HEK293 (cell line): Measurements from ENCODE around the gene PEX6.

Source experiments
- CTCF ChIA-PET: fragments of 350-600 bp; formaldehyde crosslinking; extraction: SDS; loops from one replicate; lab custom pipeline; 2021; ENCODE audit warnings: antibody characterized with exemption; lab: Yijun Ruan, JAX
- POLR2A ChIA-PET: fragments of 300-600 bp; formaldehyde crosslinking; extraction: SDS; loops from one replicate; lab custom pipeline; 2020; ENCODE audit warnings: antibody characterized with exemption, inconsistent platforms; lab: Yijun Ruan, JAX
- H3K27ac ChIP-seq: fragments of 200-500 bp; sonication (Bioruptor generic); 2 replicates; pipeline ENCODE4 v1.5.1; 2014; ENCODE audit warnings: low read depth, low read length, control low read depth, inconsistent platforms; ENCODE audit errors: extremely low read depth
- H3K36me3 ChIP-seq, 2 experiments: fragments of 200-500 bp in 1 of 2; sonication (Bioruptor generic) in 1 of 2; 1 replicate in 1 of 2; 2 replicates in 1 of 2; pipeline ENCODE4 v1.5.1; 2014 to 2017; ENCODE audit warnings: inconsistent platforms in 2 of 2, low read length in 2 of 2; ENCODE audit not compliant: control insufficient read depth in 2 of 2, insufficient read depth in 1 of 2
- H3K4me1 ChIP-seq: fragments of 200-500 bp; sonication (Bioruptor generic); 2 replicates; pipeline ENCODE4 v1.5.1; 2014; ENCODE audit warnings: mild to moderate bottlenecking, low read length, inconsistent platforms; ENCODE audit not compliant: control insufficient read depth, insufficient read depth
- H3K4me3 ChIP-seq: 2 replicates; pipeline ENCODE4 v1.5.1; 2011; ENCODE audit warnings: low read depth, mild to moderate bottlenecking, control low read depth, low read length, moderate library complexity
- H3K9me3 ChIP-seq: fragments of 200-500 bp; sonication (Bioruptor generic); 2 replicates; pipeline ENCODE4 v1.5.1; 2014; ENCODE audit warnings: low read depth, low read length, inconsistent platforms; ENCODE audit not compliant: control insufficient read depth, insufficient read depth
- KLF10 ChIP-seq: fragments of 450-650 bp; IDR thresholded peaks from 2 replicates; pipeline ENCODE4 v1.5.1; 2018; ENCODE audit warnings: missing biosample characterization, mild to moderate bottlenecking, missing genetic modification characterization
- KLF16 ChIP-seq: fragments of 450-650 bp; formaldehyde crosslinking; IDR thresholded peaks from 2 replicates; pipeline ENCODE4 v1.5.1; 2017; ENCODE audit warnings: missing biosample characterization, missing genetic modification characterization
- OVOL3 ChIP-seq: fragments of 450-650 bp; formaldehyde crosslinking; IDR thresholded peaks from 2 replicates; pipeline ENCODE4 v1.5.1; 2016; ENCODE audit warnings: missing biosample characterization, missing genetic modification characterization
- RBAK ChIP-seq: fragments of 450-650 bp; formaldehyde crosslinking; IDR thresholded peaks from 2 replicates; pipeline ENCODE4 v1.5.1; 2016; ENCODE audit warnings: missing biosample characterization, missing genetic modification characterization
- ZBTB48 ChIP-seq: fragments of 450-650 bp; formaldehyde crosslinking; IDR thresholded peaks from 2 replicates; pipeline ENCODE4 v1.5.1; 2016; ENCODE audit warnings: missing biosample characterization, missing genetic modification characterization
- ZBTB7A ChIP-seq: fragments of 450-650 bp; formaldehyde crosslinking; IDR thresholded peaks from 2 replicates; pipeline ENCODE4 v1.5.1; 2016; ENCODE audit warnings: low read depth, missing biosample characterization, missing genetic modification characterization
- ZFP69B ChIP-seq: fragments of 450-650 bp; formaldehyde crosslinking; IDR thresholded peaks from 2 replicates; pipeline ENCODE4 v1.5.1; 2016; ENCODE audit warnings: missing biosample characterization, missing genetic modification characterization
- ZNF10 ChIP-seq: fragments of 450-650 bp; formaldehyde crosslinking; IDR thresholded peaks from 2 replicates; pipeline ENCODE4 v1.5.1; 2017; ENCODE audit warnings: missing biosample characterization, missing genetic modification characterization
- ZNF140 ChIP-seq: fragments of 450-650 bp; formaldehyde crosslinking; IDR thresholded peaks from 2 replicates; pipeline ENCODE4 v1.5.1; 2016; ENCODE audit warnings: missing biosample characterization, missing genetic modification characterization
- ZNF274 ChIP-seq, 2 experiments: fragments of 200-500 bp in 1 of 2; fragments of 450-650 bp in 1 of 2; sonication (Bioruptor generic) in 1 of 2; formaldehyde crosslinking in 1 of 2; IDR thresholded peaks; 2 replicates each; pipeline versions ENCODE4 v1.5.1 to v1.6.1; 2014 to 2016; ENCODE audit warnings: borderline replicate concordance in 1 of 2, inconsistent platforms in 1 of 2, low read length in 1 of 2, missing biosample characterization in 1 of 2, missing genetic modification characterization in 1 of 2
- ZNF292 ChIP-seq: fragments of 450-650 bp; formaldehyde crosslinking; IDR thresholded peaks from 2 replicates; pipeline ENCODE4 v1.5.1; 2016; ENCODE audit warnings: low read depth, missing biosample characterization, missing genetic modification characterization, borderline replicate concordance
- ZNF311 ChIP-seq: fragments of 450-650 bp; formaldehyde crosslinking; IDR thresholded peaks from 2 replicates; pipeline ENCODE4 v1.5.1; 2017; ENCODE audit warnings: missing biosample characterization, missing genetic modification characterization, borderline replicate concordance
- ZNF37A ChIP-seq: fragments of 450-650 bp; IDR thresholded peaks from 2 replicates; pipeline ENCODE4 v1.5.1; 2018; ENCODE audit warnings: missing biosample characterization, missing genetic modification characterization
- ZNF501 ChIP-seq: fragments of 450-650 bp; formaldehyde crosslinking; IDR thresholded peaks from 2 replicates; pipeline ENCODE4 v1.5.1; 2016; ENCODE audit warnings: missing biosample characterization, missing genetic modification characterization
- ZNF549 ChIP-seq: fragments of 450-650 bp; IDR thresholded peaks from 2 replicates; pipeline ENCODE4 v1.5.1; 2018; ENCODE audit warnings: missing biosample characterization, missing genetic modification characterization, mild to moderate bottlenecking, inconsistent platforms, moderate library complexity
- ZNF596 ChIP-seq: fragments of 450-650 bp; IDR thresholded peaks from 2 replicates; pipeline ENCODE4 v1.5.0; 2018; ENCODE audit warnings: missing biosample characterization, mild to moderate bottlenecking, missing genetic modification characterization, moderate library complexity
- ZNF701 ChIP-seq: fragments of 450-650 bp; formaldehyde crosslinking; IDR thresholded peaks from 2 replicates; pipeline ENCODE4 v1.5.1; 2016; ENCODE audit warnings: missing biosample characterization, missing genetic modification characterization
- ZNF776 ChIP-seq: fragments of 450-650 bp; formaldehyde crosslinking; IDR thresholded peaks from 2 replicates; pipeline ENCODE4 v1.5.0; 2017; ENCODE audit warnings: missing biosample characterization, missing genetic modification characterization, borderline replicate concordance
- ZNF791 ChIP-seq: fragments of 450-650 bp; formaldehyde crosslinking; IDR thresholded peaks from 2 replicates; pipeline ENCODE4 v1.5.1; 2016; ENCODE audit warnings: missing biosample characterization, missing genetic modification characterization
- TF ChIP-seq, protein P1 (sequence below): fragments of 450-650 bp; formaldehyde crosslinking; IDR thresholded peaks from 2 replicates; pipeline ENCODE4 v1.5.1; 2016; ENCODE audit warnings: missing biosample characterization, missing genetic modification characterization
- TF ChIP-seq, protein P2 (sequence below): fragments of 450-650 bp; formaldehyde crosslinking; IDR thresholded peaks from 2 replicates; pipeline ENCODE4 v1.5.1; 2016; ENCODE audit warnings: missing biosample characterization, missing genetic modification characterization, borderline replicate concordance
- TF ChIP-seq, protein P3 (sequence below): fragments of 450-650 bp; formaldehyde crosslinking; IDR thresholded peaks from 2 replicates; pipeline ENCODE4 v1.5.1; 2016; ENCODE audit warnings: missing biosample characterization, missing genetic modification characterization, low read depth
- TF ChIP-seq, protein P4 (sequence below): fragments of 450-650 bp; formaldehyde crosslinking; IDR thresholded peaks from 2 replicates; pipeline ENCODE4 v1.5.1; 2016; ENCODE audit warnings: missing biosample characterization, missing genetic modification characterization

PEX6 gene

DNA sequence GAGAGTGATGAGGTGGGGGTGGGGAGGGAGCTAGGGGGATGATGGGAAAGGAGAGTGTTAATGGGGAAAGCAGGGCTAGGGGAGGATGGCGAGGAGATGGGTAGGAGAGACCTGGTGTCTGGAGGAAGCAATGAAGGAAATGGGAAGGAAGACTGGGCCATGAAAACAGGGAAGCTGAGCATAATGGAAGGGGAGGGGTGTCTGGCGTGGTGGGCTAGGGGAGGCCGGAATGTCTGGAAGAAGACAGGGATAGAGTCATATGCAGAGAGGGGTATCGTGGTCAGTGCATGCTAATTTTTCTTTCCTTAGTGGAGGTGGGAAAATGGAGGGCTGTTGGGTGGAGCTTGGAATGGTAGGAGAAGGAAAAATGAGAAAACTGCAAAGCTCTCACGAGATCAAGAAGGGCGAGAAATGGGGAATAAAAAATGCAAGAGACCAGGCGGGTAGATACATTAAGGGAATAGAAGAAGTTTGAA, 35.5 kb upstream of the PEX6 start (continued):
- TF ChIP-seq, protein P1, sequence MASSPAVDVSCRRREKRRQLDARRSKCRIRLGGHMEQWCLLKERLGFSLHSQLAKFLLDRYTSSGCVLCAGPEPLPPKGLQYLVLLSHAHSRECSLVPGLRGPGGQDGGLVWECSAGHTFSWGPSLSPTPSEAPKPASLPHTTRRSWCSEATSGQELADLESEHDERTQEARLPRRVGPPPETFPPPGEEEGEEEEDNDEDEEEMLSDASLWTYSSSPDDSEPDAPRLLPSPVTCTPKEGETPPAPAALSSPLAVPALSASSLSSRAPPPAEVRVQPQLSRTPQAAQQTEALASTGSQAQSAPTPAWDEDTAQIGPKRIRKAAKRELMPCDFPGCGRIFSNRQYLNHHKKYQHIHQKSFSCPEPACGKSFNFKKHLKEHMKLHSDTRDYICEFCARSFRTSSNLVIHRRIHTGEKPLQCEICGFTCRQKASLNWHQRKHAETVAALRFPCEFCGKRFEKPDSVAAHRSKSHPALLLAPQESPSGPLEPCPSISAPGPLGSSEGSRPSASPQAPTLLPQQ (tag by site-specific recombination), result peak; percentile 80
- TF ChIP-seq ZFP69B (tag by site-specific recombination) (peak; percentile 71; the same call in 1 of the 2 replicates), KLF16 (tag by site-specific recombination) (peak; percentile 32; the same call in 1 of the 2 replicates), ZNF292 (no peak), ZBTB48 (tag by site-specific recombination) (peak; percentile 79), ZNF776 (tag by site-specific recombination) (no peak), ZNF549 (no peak), ZNF701 (tag by site-specific recombination) (no peak)
- TF ChIP-seq, protein P2, sequence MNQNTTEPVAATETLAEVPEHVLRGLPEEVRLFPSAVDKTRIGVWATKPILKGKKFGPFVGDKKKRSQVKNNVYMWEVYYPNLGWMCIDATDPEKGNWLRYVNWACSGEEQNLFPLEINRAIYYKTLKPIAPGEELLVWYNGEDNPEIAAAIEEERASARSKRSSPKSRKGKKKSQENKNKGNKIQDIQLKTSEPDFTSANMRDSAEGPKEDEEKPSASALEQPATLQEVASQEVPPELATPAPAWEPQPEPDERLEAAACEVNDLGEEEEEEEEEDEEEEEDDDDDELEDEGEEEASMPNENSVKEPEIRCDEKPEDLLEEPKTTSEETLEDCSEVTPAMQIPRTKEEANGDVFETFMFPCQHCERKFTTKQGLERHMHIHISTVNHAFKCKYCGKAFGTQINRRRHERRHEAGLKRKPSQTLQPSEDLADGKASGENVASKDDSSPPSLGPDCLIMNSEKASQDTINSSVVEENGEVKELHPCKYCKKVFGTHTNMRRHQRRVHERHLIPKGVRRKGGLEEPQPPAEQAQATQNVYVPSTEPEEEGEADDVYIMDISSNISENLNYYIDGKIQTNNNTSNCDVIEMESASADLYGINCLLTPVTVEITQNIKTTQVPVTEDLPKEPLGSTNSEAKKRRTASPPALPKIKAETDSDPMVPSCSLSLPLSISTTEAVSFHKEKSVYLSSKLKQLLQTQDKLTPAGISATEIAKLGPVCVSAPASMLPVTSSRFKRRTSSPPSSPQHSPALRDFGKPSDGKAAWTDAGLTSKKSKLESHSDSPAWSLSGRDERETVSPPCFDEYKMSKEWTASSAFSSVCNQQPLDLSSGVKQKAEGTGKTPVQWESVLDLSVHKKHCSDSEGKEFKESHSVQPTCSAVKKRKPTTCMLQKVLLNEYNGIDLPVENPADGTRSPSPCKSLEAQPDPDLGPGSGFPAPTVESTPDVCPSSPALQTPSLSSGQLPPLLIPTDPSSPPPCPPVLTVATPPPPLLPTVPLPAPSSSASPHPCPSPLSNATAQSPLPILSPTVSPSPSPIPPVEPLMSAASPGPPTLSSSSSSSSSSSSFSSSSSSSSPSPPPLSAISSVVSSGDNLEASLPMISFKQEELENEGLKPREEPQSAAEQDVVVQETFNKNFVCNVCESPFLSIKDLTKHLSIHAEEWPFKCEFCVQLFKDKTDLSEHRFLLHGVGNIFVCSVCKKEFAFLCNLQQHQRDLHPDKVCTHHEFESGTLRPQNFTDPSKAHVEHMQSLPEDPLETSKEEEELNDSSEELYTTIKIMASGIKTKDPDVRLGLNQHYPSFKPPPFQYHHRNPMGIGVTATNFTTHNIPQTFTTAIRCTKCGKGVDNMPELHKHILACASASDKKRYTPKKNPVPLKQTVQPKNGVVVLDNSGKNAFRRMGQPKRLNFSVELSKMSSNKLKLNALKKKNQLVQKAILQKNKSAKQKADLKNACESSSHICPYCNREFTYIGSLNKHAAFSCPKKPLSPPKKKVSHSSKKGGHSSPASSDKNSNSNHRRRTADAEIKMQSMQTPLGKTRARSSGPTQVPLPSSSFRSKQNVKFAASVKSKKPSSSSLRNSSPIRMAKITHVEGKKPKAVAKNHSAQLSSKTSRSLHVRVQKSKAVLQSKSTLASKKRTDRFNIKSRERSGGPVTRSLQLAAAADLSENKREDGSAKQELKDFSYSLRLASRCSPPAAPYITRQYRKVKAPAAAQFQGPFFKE (tag by site-specific recombination), result no peak
- TF ChIP-seq, all 188 proteins: peak for 18

DNA sequence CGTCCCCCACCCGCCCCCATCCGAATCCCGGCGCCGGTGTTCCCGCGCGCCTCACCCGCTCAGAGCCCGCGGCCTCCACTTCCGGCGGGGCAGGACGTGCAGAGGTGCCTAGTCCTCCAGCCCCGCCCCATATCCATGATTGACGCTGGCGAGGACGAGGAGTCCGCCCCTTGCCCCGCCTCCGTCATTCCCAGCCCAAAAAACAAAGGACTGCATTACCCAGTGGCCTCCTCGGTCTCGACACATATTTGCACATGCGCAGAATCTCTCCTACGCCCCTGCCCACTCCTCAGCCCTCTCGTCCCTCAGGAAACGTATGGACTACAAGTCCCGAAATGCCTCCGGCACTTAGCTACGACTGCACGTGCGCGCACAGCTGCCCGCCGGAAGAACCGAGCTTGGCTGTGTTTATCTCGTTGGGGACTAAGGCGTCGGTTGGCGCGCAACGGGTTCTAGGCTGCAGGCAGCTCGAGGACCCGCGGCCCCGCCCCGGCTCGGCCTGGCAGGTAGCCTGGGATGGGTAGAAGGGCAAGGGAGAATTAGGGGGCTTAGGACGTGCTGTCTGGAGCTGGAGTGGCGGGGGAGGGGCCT, 35.0 kb upstream of the PEX6 start, which contains the start of the genes KLHDC3 and MEA1:
Gene KLHDC3, plus strand, starts transcription at position 407 of the 591 bp plus-strand sequence. CDS start 2,944 bp downstream, outside the sequence.
Gene MEA1, minus strand, starts transcription at position 104 of the 591 bp plus-strand sequence. CDS start 133 bp downstream, outside the sequence.
- H3K9me3 ChIP-seq, result no peaks in the 10 kb centered on the region
- H3K36me3 ChIP-seq, result peaks cover 24 to 71% of the 10 kb centered on the region in 2 experiments
- peaks cover 12% of the 10 kb centered on the region for H3K4me1 ChIP-seq
- POLR2A ChIA-PET, result interaction anchor here (0.6 to 4.6 kb wide), 37 partner anchors 11 to 1180 kb away, joined by 3 to 66 read pairs (median 5); partner anchors contain the start of genes CNPY3, CUL7, CUL9 and GNMT
- peak within 1 kb of the TSS; percentile 70 for H3K4me3 ChIP-seq
- H3K27ac ChIP-seq, result peak within 1 kb of the TSS; percentile 76
- CTCF ChIA-PET, result interaction anchor here (0.6 to 2.6 kb wide), 9 partner anchors 9 to 352 kb away, joined by 3 to 15 read pairs (median 4); no protein-coding TSS in a partner anchor
- TF ChIP-seq, protein P3, sequence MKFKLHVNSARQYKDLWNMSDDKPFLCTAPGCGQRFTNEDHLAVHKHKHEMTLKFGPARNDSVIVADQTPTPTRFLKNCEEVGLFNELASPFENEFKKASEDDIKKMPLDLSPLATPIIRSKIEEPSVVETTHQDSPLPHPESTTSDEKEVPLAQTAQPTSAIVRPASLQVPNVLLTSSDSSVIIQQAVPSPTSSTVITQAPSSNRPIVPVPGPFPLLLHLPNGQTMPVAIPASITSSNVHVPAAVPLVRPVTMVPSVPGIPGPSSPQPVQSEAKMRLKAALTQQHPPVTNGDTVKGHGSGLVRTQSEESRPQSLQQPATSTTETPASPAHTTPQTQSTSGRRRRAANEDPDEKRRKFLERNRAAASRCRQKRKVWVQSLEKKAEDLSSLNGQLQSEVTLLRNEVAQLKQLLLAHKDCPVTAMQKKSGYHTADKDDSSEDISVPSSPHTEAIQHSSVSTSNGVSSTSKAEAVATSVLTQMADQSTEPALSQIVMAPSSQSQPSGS, result no peak
- TF ChIP-seq OVOL3 (no peak), RBAK (tag by site-specific recombination) (no peak), ZNF311 (tag by site-specific recombination) (no peak), ZNF596 (tag by site-specific recombination) (no peak), ZBTB7A (tag by site-specific recombination) (no peak), ZNF140 (tag by site-specific recombination) (no peak), ZNF274 (IDR thresholded peaks at IDR 0.05; ENCODE audit: low read length) (no peak), ZNF274 (tag by site-specific recombination; IDR thresholded peaks at IDR 0.05; ENCODE audit: borderline replicate concordance) (no peak), ZNF791 (tag by site-specific recombination) (no peak), KLF10 (tag by site-specific recombination) (no peak), ZNF776 (tag by site-specific recombination) (no peak), ZNF501 (tag by site-specific recombination) (no peak), ZNF10 (tag by site-specific recombination) (no peak), ZNF37A (tag by site-specific recombination) (no peak)
- TF ChIP-seq, protein P4, sequence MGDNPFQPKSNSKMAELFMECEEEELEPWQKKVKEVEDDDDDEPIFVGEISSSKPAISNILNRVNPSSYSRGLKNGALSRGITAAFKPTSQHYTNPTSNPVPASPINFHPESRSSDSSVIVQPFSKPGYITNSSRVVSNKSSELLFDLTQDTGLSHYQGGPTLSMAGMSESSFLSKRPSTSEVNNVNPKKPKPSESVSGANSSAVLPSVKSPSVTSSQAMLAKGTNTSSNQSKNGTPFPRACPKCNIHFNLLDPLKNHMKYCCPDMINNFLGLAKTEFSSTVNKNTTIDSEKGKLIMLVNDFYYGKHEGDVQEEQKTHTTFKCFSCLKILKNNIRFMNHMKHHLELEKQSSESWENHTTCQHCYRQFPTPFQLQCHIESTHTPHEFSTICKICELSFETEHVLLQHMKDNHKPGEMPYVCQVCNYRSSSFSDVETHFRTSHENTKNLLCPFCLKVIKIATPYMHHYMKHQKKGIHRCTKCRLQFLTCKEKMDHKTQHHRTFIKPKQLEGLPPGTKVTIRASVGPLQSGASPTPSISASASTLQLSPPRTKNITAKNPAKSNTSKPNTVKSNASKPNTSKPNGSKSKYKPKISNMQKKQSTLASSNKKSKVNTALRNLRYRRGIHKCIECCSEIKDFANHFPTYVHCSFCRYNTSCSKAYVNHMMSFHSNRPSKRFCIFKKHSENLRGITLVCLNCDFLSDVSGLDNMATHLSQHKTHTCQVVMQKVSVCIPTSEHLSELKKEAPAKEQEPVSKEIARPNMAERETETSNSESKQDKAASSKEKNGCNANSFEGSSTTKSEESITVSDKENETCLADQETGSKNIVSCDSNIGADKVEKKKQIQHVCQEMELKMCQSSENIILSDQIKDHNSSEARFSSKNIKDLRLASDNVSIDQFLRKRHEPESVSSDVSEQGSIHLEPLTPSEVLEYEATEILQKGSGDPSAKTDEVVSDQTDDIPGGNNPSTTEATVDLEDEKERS (tag by site-specific recombination), result no peak
